ENCODE data around the gene TCL1A. TPM values are rescaled to one million over a fixed set of nuclear protein-coding genes. Genes with fewer than 3 reads are reported as not detected.

Gene TCL1A
- total RNA-seq, 1 experiment from 2014 or later, result 0.30 TPM

- no peak for DNase-seq (ENCODE audit: low read depth, low spot score)
- POLR2A ChIA-PET, result no interaction called here
- H3K9me3 ChIP-seq (ENCODE audit: control insufficient read depth in 1 of 2, insufficient read depth in 1 of 2, low read depth in 1 of 2, low read length in 2 of 2), result no peaks in the 10 kb centered on the region
- intact Hi-C loops (cut with micrococcal nuclease), result loop anchor here (5.0 kb wide), 1 partner anchor 718 kb away; no protein-coding TSS in a partner anchor
- H3K27me3 ChIP-seq (ENCODE audit: insufficient read depth, low read length), result peaks cover 66% of the 10 kb centered on the region
- CTCF ChIA-PET, result interaction anchor here (1.0 kb wide), 1 partner anchor 17 kb away, joined by 3 read pairs; no protein-coding TSS in a partner anchor
- H3K4me1 ChIP-seq (ENCODE audit: control insufficient read depth in 1 of 2, insufficient read depth in 2 of 2, low read length in 2 of 2), result peaks cover 0 to 4% of the 10 kb centered on the region in 2 experiments; a peak in 1 of 4 replicates
- H3K4me3 ChIP-seq (replicated peaks in 1 of 2; ENCODE audit: low read depth in 1 of 2, low read length in 2 of 2), result no peak overlapping the region
- no TSS peak for BruUV-seq (replicated peaks)
- H4K20me1 ChIP-seq (ENCODE audit: insufficient read depth), result no peaks in the 10 kb centered on the region
- no peaks in the 10 kb centered on the region for H3K36me3 ChIP-seq (ENCODE audit: control insufficient read depth in 1 of 2, insufficient read depth in 2 of 2, low read length in 2 of 2)
- no peak overlapping the region for H3K27ac ChIP-seq (ENCODE audit: low read depth, low read length)
- TF ChIP-seq EGR1 (IDR thresholded peaks at IDR 0.05; ENCODE audit: low read depth) (no peak), TCF7L2 (IDR thresholded peaks at IDR 0.05; ENCODE audit: borderline replicate concordance, extremely low read depth, insufficient read depth, insufficient read length) (no peak), FOSL1 (IDR thresholded peaks at IDR 0.05; ENCODE audit: low read depth) (no peak), CEBPB (IDR thresholded peaks at IDR 0.05; ENCODE audit: low read depth) (no peak), POLR2A (IDR thresholded peaks at IDR 0.05; ENCODE audit: borderline replicate concordance, extremely low read depth, insufficient read depth, insufficient read length) (no peak), ZFX (IDR thresholded peaks at IDR 0.05) (no peak), SP1 (IDR thresholded peaks at IDR 0.05; ENCODE audit: low read depth) (no peak), RAD21 (IDR thresholded peaks at IDR 0.05; ENCODE audit: low read depth) (no peak), EZH2phosphoT487 (IDR thresholded peaks at IDR 0.05; ENCODE audit: borderline replicate concordance) (no peak)
- H3K9ac ChIP-seq (ENCODE audit: low read length), result no peak overlapping the region
- no peak overlapping the region for H2AFZ ChIP-seq (ENCODE audit: low read depth, low read length, poor library complexity, severe bottlenecking)
- RAD21 ChIA-PET (ENCODE audit: low non-redundant PET in 1 of 2, low total read pairs in 2 of 2, uncharacterized antibody in 2 of 2, unreplicated experiment in 2 of 2), result no interaction called here
- no peak overlapping the region for H3K4me2 ChIP-seq (ENCODE audit: low read length)
- no peaks in the 10 kb centered on the region for H3K79me2 ChIP-seq (ENCODE audit: insufficient read depth, low read length)
- no peaks in the 10 kb centered on the region for H3K9me2 ChIP-seq (ENCODE audit: insufficient read depth)
- ATAC-seq, result no peak
These were observed 13.5 kb downstream of the TCL1A start for GRCh38 chr14:95700221-95700976.

- Histone ChIP-seq H3K4me2 (ENCODE audit: low read length) (no peak overlapping the region), H3K9ac (ENCODE audit: low read length) (no peak overlapping the region), H2AFZ (ENCODE audit: low read depth, low read length, poor library complexity, severe bottlenecking) (no peak overlapping the region), H3K9me3 (ENCODE audit: control insufficient read depth in 1 of 2, insufficient read depth in 1 of 2, low read depth in 1 of 2, low read length in 2 of 2) (no peaks in the 10 kb centered on the region), H3K79me2 (ENCODE audit: insufficient read depth, low read length) (no peaks in the 10 kb centered on the region), H3K36me3 (ENCODE audit: control insufficient read depth in 1 of 2, insufficient read depth in 2 of 2, low read length in 2 of 2) (no peaks in the 10 kb centered on the region), H3K4me1 (ENCODE audit: control insufficient read depth in 1 of 2, insufficient read depth in 2 of 2, low read length in 2 of 2) (peaks cover 0 to 4% of the 10 kb centered on the region in 2 experiments; a peak in 1 of 4 replicates), H3K4me3 (replicated peaks in 1 of 2; ENCODE audit: low read depth in 1 of 2, low read length in 2 of 2) (no peak overlapping the region), H3K9me2 (ENCODE audit: insufficient read depth) (no peaks in the 10 kb centered on the region), H4K20me1 (ENCODE audit: insufficient read depth) (no peaks in the 10 kb centered on the region), H3K27ac (ENCODE audit: low read depth, low read length) (no peak overlapping the region), H3K27me3 (ENCODE audit: insufficient read depth, low read length) (peaks cover 56% of the 10 kb centered on the region)
- no peak for ATAC-seq
- RAD21 ChIA-PET (ENCODE audit: low non-redundant PET in 1 of 2, low total read pairs in 2 of 2, uncharacterized antibody in 2 of 2, unreplicated experiment in 2 of 2), result no interaction called here
- no TSS peak for BruUV-seq (replicated peaks)
- CTCF ChIA-PET, result interaction anchor here (1.0 kb wide), 1 partner anchor 16 kb away, joined by 3 read pairs; no protein-coding TSS in a partner anchor
- POLR2A ChIA-PET, result no interaction called here
- DNase-seq (ENCODE audit: low read depth, low spot score), result no peak
- intact Hi-C loops (cut with micrococcal nuclease), result no loop called here
- no peak for TF ChIP-seq YY1 (IDR thresholded peaks at IDR 0.05; ENCODE audit: extremely low read depth, insufficient replicate concordance, low read depth, low read length)
- no peak for TF ChIP-seq REST (IDR thresholded peaks at IDR 0.05; ENCODE audit: low read depth)
- no peak for TF ChIP-seq ATF3 (IDR thresholded peaks at IDR 0.05)
- TF ChIP-seq CTCF (IDR thresholded peaks at IDR 0.05 in 2 of 3, conservative IDR thresholded peaks at IDR 0.05 in 1 of 3; ENCODE audit: borderline replicate concordance in 1 of 3, insufficient read depth in 1 of 3, low read depth in 2 of 3, low read length in 2 of 3), result no peak
- TF ChIP-seq EZH2 (IDR thresholded peaks at IDR 0.05), result no peak
- TF ChIP-seq POLR2A (IDR thresholded peaks at IDR 0.05; ENCODE audit: borderline replicate concordance, extremely low read depth, insufficient read depth, insufficient read length), result no peak
- no peak for TF ChIP-seq FOSL1 (IDR thresholded peaks at IDR 0.05; ENCODE audit: low read depth)
These were observed 14.5 kb downstream of the TCL1A start for GRCh38 chr14:95699412-95699811.

All from HCT116 (cell line).